MM.1S (cell line): ENCODE measurements around the gene NAMPT.

Source experiments
- DNase-seq: peaks from one replicate; pipeline ENCODE4 v3.0.0-alpha.2; 2015
- H2AFZ ChIP-seq: fragments of 300-600 bp; sonication (generic); 2 replicates; pipeline ENCODE4 v1.6.0; 2016; ENCODE audit warnings: antibody characterized with exemption, low read length
- H3F3A ChIP-seq: fragments of 300-600 bp; sonication (generic); 2 replicates; pipeline ENCODE4 v1.6.1; 2016; ENCODE audit warnings: mild to moderate bottlenecking, antibody characterized with exemption, low read length, moderate library complexity, mixed read lengths; ENCODE audit not compliant: insufficient read depth
- H3K27ac ChIP-seq: fragments of 300-600 bp; sonication (generic); 2 replicates; pipeline ENCODE4 v1.5.1; 2016; ENCODE audit warnings: mild to moderate bottlenecking, low read length
- H3K27me3 ChIP-seq: fragments of 300-600 bp; sonication (generic); replicated peaks from 2 replicates; pipeline ENCODE4 v1.6.0; 2016; ENCODE audit warnings: low read length; ENCODE audit not compliant: insufficient read depth
- H3K36me3 ChIP-seq: fragments of 300-600 bp; sonication (generic); replicated peaks from 2 replicates; pipeline ENCODE4 v1.6.1; 2016; ENCODE audit warnings: mild to moderate bottlenecking, low read length, mixed read lengths; ENCODE audit not compliant: insufficient read depth
- H3K4me1 ChIP-seq: fragments of 300-600 bp; sonication (generic); 2 replicates; pipeline ENCODE4 v1.6.1; 2016; ENCODE audit warnings: low read length, mixed read lengths
- H3K4me2 ChIP-seq: fragments of 300-600 bp; sonication (generic); 2 replicates; pipeline ENCODE4 v1.6.0; 2016; ENCODE audit warnings: low read depth, low read length
- H3K4me3 ChIP-seq: fragments of 300-600 bp; sonication (generic); 2 replicates; pipeline ENCODE4 v1.5.1; 2016; ENCODE audit warnings: low read length, mixed read lengths
- H3K79me2 ChIP-seq: fragments of 300-600 bp; sonication (generic); 2 replicates; pipeline ENCODE4 v1.6.1; 2016; ENCODE audit warnings: mixed run types, low read length, mixed read lengths
- H3K9ac ChIP-seq: fragments of 300-600 bp; sonication (generic); 2 replicates; pipeline ENCODE4 v1.6.1; 2016; ENCODE audit warnings: low read length, mixed read lengths
- H3K9me2 ChIP-seq: fragments of 300-600 bp; sonication (generic); replicated peaks from 2 replicates; pipeline ENCODE4 v1.6.1; 2016; ENCODE audit warnings: mild to moderate bottlenecking, low read length, mixed read lengths; ENCODE audit not compliant: insufficient read depth
- H3K9me3 ChIP-seq: fragments of 300-600 bp; sonication (generic); replicated peaks from 2 replicates; pipeline ENCODE4 v1.6.1; 2016; ENCODE audit warnings: mild to moderate bottlenecking, low read length, mixed read lengths; ENCODE audit not compliant: insufficient read depth
- H4K20me1 ChIP-seq: fragments of 300-600 bp; sonication (generic); 2 replicates; pipeline ENCODE4 v1.6.1; 2016; ENCODE audit warnings: mild to moderate bottlenecking, low read length, moderate library complexity, mixed read lengths; ENCODE audit not compliant: insufficient read depth
- CTCF ChIP-seq: fragments of 300-600 bp; sonication (generic); IDR thresholded peaks from 2 replicates; pipeline ENCODE4 v1.5.1; 2016; ENCODE audit warnings: antibody characterized with exemption, low read length, mixed read lengths
- EZH2 ChIP-seq: fragments of 300-600 bp; sonication (generic); optimal IDR thresholded peaks from 2 replicates; pipeline ENCODE3; 2017; ENCODE audit warnings: low read depth, mild to moderate bottlenecking, antibody characterized with exemption, low read length, mixed read lengths
- EZH2phosphoT487 ChIP-seq: fragments of 300-600 bp; sonication (generic); IDR thresholded peaks from 2 replicates; pipeline ENCODE4 v1.6.1; 2018; ENCODE audit warnings: antibody characterized with exemption, low read length

NAMPT gene

GRCh38 chr7:106284714-106285050 is at the start of gene NAMPT:
Gene NAMPT, minus strand, starts transcription at chr7:106284983. Its CDS starts 99 bp downstream, at chr7:106284884.
- DNase-seq: no peak
- peak within 1 kb of the TSS; percentile 93 for H3K4me3 ChIP-seq
- no peaks in the 10 kb centered on the region for H3K27me3 ChIP-seq
- H3K4me2 ChIP-seq: peak within 1 kb of the TSS; percentile 80
- peak within 1 kb of the TSS; percentile 93 for H3K9ac ChIP-seq
- peak within 1 kb of the TSS; percentile 83 for H2AFZ ChIP-seq
- no peaks in the 10 kb centered on the region for H3K9me3 ChIP-seq
- H3K27ac ChIP-seq: peak within 1 kb of the TSS; percentile 83
- TF ChIP-seq EZH2phosphoT487 (no peak), CTCF (no peak), EZH2 (no peak)
- no peaks in the 10 kb centered on the region; the same call in 1 of the 2 replicates for H4K20me1 ChIP-seq
- peaks cover 45% of the 10 kb centered on the region for H3K79me2 ChIP-seq
- 0 out of 2 replicates have a peak, but pooled peaks cover 4% of the 10 kb centered on the region for H3K36me3 ChIP-seq
- H3F3A ChIP-seq: peaks cover 12% of the 10 kb centered on the region
- H3K9me2 ChIP-seq: no peaks in the 10 kb centered on the region
- H3K4me1 ChIP-seq: peaks cover 22% of the 10 kb centered on the region

GRCh38 chr7:106332201-106332600 is 47.4 kb upstream of the NAMPT start:
- DNase-seq: no peak
- Histone ChIP-seq H3K27me3 (no peaks in the 10 kb centered on the region), H3K4me3 (no peak overlapping the region), H3K9me2 (no peaks in the 10 kb centered on the region), H3K36me3 (no peaks in the 10 kb centered on the region), H3K4me1 (0 out of 2 replicates have a peak, but pooled peaks cover 7% of the 10 kb centered on the region), H4K20me1 (no peaks in the 10 kb centered on the region), H3K9ac (no peak overlapping the region), H3F3A (no peaks in the 10 kb centered on the region), H3K79me2 (no peaks in the 10 kb centered on the region), H2AFZ (no peak overlapping the region), H3K27ac (no peak overlapping the region), H3K4me2 (no peak overlapping the region), H3K9me3 (no peaks in the 10 kb centered on the region)
- no peak for TF ChIP-seq CTCF
- no peak for TF ChIP-seq EZH2
- no peak for TF ChIP-seq EZH2phosphoT487

GRCh38 chr7:106331441-106332175 is 46.8 kb upstream of the NAMPT start:
- Histone ChIP-seq H4K20me1 (no peaks in the 10 kb centered on the region), H3F3A (no peaks in the 10 kb centered on the region), H3K79me2 (no peaks in the 10 kb centered on the region), H3K27me3 (no peaks in the 10 kb centered on the region), H3K4me3 (no peak overlapping the region), H3K9me3 (no peaks in the 10 kb centered on the region), H2AFZ (no peak overlapping the region), H3K4me2 (no peak overlapping the region), H3K27ac (no peak overlapping the region), H3K4me1 (0 out of 2 replicates have a peak, but pooled peaks cover 7% of the 10 kb centered on the region), H3K36me3 (no peaks in the 10 kb centered on the region), H3K9ac (no peak overlapping the region), H3K9me2 (no peaks in the 10 kb centered on the region)
- no peak for DNase-seq
- TF ChIP-seq CTCF (no peak), EZH2phosphoT487 (no peak), EZH2 (no peak)
